DMS53 treated with DMSO at 0.1 percent for 48 hours (cell line): Measurements from ENCODE around the gene DMXL1.

Experiments used
- DNase-seq: peaks from one replicate; lab custom pipeline; 2025; ENCODE audit not compliant: unreplicated experiment; lab: John Stamatoyannopoulos, UW

Gene DMXL1

DNA sequence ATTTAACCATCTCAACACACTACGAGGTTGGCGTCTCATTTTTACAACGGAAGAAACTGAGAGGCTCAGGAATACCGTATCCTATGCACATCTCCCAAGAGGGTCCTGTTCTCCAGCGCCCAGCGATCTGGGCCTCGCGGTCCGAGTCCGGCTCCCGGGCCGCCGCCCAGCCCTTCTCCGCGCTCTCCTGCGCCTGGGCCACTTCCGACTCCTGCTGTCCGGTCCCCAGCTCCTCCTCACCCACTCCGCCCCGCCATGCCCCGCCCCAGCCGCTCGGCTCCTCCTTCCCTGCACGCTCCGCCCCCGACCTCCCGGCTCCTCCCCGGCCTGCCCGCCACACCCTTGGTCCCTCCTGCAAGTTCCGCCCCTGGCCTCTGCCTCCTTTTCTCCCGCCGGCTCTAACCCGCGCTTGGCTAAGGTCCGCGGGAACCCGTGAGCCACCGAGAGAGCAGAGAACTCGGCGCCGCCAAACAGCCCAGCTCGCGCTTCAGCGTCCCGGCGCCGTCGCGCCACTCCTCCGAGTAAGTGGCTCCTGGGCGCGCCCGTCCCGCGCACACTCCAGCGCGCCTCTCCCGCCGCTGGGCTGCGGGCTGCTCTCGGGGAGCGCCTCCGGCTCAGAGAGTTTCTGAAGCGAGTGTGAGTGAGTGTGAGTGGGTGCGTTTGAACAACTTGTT, 197.6 kb downstream of the DMXL1 start:
- peak; percentile 81 for DNase-seq

DNA sequence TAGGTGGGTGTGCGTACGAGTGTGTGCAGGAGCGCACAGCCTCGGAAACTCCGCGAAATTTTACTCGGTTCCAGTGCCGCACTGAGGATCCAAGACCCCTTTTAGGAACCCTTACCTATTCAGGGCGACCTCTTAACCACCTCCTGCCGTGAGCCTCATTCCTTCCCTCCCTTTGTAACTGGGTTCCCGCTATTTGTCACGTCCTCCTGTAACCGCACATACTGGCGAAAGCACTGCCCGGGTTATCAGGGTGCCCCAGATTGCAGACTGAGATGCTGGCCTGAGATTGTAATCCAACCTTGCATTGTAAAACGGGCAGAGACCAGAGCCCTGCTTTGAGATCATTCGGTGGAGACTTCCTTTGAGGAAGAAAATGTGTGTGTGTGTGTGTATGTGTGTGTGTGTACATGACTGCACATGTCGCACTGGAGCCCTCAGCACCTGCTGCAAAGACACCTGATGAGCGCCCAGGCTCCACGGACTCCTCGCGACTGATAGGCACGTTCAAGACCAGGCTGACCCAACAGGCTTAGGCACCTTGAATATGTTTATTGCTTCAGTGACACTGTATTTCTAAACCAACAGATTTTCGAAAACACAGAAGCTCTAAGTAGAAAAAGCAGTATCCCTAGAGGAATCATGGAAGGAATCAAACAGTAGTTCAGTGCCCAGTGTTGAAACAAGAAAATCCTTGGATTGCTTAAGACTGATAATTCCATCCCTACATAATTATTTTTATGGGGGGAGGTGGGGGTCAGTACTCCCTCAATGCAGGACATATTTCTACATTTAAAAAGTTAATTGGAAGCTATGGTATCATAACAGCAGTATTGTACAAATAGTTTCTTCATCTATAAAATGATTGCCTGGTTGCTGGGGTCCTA, 198.4 kb downstream of the DMXL1 start:
- peak; percentile 49 for DNase-seq

DNA sequence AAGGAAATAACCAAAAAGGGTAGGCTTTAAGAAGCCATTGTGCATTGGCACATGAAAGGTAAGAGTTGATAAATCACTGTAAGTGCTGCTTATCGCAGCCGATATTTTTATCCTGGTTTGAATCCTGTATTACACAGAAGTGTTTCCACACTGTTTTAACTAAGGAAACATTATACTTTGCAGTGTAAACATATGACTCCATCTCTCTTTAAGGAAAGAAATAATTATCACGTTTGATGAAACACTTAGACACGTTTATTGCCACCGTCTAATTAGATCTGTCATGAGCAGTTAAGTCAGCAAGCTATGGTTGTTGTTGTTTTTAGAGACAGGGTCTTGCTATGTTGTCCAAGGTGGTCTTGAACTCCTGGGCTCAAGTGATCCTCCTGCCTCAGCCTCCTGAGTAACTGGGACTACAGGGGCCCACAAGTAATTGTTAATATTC, 199.3 kb downstream of the DMXL1 start:
- DNase-seq: no peak

DNA sequence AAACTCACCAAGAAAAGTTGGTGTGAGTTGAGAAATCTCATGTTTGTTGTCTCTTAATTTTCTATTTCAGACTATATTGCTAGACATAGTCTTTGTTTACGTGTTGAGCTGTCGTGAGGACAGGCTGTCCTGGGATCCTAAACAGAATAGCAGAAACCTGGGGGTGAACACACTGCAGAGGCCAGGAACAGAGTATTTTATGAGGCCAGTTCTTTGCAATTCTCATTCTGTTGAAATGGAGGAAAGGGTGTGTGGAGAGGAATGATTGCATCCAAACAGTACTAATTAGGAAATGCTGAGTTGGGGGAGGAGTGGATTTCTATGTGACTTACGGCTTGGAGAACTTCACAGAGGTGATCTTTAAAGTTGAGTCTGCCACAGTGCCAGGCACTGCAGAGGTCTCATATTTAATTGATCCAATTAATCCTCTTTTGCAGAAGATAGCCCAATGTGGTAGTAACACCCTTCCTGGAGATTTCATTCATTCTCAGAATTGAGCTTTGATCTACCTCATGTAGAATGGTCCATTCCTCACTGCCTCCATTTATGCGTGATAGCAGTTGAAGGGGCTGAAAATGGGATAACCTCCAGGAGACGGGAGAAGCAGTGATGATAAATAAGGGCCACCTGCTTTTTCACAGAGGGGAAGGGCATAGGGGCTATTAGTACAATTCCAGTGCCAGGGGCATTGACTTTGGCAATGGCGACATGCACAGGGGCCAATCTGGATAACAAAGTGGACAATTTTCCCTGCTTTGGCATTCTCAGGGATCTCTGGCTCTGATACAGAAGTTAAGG, 200.3 kb downstream of the DMXL1 start:
- no peak for DNase-seq

GRCh38 chr5:119271758-119272730, 201.2 kb downstream of the DMXL1 start:
- DNase-seq: no peak

DNA sequence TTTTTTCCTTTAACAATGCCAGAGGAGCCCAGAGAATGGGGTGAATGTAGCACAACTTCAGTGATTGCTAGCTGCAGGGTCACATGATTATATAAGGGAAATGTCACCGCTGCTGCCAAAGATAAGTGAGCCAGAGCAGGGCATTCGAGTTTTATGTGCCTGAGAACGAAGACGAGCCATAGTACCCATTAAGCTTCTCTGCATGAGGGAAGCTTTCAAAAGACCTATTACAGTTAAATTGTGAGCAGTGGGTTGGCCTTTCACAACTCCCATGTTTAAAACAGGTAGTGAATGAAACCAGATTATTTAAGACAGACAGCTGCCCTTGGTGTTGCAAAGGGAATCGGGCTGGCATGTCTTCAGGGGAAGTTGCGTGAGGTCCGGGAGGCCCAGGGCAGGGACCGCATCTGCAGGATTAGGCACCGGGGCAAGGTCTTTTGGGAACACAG, 202.5 kb downstream of the DMXL1 start:
- DNase-seq: no peak

GRCh38 chr5:119274030-119274766, 203.3 kb downstream of the DMXL1 start:
- DNase-seq: peak; percentile 51

DNA sequence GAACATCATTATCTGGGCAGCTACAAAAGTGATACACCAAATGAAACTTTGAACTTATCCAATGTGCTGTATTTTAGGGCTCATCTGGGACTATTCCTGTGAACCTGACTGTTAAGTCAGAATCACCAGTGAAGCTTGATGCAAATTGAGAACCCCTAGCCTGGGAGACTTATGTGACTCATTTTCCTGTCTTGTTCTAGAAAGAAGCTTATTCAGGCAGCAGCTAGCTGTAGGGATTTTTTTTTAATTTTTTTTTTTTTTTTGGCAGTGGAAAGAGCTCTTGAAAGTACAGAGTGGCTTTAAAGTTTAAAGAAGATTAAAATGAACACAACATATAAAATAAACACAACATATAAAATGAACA, 203.9 kb downstream of the DMXL1 start:
- no peak for DNase-seq

DNA sequence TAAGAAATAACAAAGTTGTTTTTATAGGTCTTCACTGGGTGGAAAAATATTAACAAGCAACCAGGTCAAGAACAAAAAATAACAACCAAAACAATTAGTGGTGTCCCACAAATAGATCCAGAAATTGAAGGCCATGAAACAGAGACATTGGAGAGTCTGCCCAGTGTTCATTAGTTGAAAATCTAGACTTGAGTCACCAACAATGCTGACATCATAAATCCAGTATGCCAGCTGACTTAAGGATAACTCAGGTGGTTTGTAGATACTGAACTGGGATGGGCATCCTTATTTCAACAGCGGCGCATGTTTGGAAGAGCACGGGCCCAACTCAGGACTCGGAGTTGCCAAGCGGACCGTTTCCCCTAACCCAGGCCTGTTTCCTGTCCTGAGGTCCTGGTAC, 204.3 kb downstream of the DMXL1 start:
- DNase-seq: no peak

DNA sequence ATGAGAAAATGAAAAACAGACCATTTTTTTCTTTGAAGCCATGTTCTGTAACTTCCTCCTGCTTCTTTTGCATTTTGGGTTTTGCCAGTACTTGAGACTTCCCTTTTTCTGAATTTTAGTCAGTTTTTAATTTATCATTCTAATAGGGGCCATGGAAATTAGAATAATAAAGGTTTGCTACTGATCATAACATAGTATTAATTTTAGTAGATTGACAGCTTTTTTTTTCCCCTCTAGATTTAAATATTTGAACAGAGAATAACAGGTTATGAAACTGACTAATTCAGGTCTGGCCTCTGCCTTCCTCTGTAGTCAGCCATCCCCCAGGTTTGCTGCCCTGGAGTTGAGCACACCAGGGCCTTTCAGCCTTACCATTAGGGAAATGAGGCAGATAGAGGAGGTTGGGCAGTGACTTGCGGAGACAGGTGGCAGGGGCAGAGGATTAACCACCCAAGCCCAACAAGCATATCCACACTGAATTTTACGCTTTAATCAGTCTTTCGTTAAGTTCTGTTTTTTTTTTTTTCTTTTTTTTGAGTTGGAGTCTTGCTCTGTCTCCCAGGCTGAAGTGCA, 204.8 kb downstream of the DMXL1 start:
- DNase-seq: no peak

GRCh38 chr5:119276978-119277377, 206.1 kb downstream of the DMXL1 start:
- DNase-seq: no peak

DNA sequence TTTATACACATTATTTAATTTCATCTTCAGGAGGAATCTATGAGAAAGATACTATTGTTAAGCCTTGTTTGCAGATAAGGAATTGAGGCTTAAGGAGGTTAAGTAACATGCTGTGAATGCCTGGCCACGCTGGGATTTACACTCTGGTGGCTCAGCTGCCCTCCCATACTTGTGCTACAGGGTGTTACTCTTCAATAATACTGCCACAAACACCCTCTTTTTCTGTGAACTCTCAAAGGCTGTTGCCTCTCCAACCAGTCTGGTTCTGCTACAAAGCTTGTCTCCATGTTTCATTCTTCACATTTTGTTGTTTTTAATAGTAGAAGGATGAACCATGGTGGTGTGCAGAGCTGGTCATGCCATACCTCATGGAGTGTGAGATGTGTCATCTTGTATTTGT, 208.2 kb downstream of the DMXL1 start:
- DNase-seq: no peak

- DNase-seq: no peak
These were observed 209.5 kb downstream of the DMXL1 start for GRCh38 chr5:119280380-119280779.

GRCh38 chr5:119282628-119283027, 211.7 kb downstream of the DMXL1 start:
- no peak for DNase-seq

DNA sequence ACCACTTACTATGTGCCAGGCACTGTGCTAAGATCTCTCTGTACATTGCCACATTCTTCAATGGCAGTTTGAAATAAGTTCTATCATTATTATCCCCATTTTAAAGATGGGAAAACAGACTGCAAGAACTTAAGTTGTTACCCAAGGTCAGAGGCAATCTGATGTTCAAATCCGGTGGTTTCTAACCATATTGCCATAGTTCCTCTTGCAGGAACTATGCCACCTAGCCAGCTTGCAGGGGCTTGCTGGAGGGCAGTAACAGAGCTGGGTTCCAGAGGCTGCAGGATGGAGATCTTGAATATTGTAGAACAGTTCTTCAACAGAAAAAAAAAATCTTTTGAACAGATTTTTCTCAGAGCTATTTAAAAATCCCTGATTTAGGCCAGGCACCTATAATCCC, 213.1 kb downstream of the DMXL1 start:
- DNase-seq: no peak

DNA sequence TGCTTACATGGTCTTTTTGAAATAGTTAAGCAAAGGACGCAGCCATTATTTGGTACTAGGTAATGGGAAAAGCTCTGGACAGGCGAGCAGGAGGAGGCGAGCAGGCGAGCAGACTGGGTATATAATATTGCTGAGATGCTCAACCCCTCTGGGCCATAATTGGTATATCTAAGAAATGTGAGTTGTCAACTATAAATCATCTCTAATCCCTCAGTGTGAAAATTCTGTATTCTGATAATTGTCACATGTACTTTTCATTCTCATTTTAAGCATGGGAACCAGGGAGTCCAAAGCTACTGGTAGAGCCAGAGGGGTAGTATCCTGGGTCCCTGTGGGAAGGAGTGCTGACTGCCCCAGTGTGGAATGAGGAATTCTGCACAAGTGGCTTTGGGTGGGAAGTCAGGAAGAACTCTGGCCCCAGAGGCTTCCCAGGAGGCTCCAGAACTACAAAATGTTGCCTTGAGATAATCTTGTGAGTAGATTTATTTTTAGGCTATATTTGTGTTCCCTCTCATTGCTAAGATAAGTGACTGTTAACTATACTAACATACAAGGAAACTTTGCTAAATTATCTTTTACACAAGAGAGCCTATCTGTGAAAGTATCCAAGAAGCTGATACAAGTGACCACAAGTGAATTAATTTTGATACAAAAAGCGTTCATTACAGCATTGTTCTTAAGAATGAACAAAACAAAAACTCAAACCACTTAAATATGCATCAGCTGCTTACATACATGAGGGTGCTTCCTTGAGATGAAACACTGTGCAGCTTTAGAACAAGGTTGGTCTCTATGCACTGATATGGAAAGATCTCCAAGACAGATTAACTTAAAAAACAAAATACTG, 214.4 kb downstream of the DMXL1 start:
- no peak for DNase-seq

DNA sequence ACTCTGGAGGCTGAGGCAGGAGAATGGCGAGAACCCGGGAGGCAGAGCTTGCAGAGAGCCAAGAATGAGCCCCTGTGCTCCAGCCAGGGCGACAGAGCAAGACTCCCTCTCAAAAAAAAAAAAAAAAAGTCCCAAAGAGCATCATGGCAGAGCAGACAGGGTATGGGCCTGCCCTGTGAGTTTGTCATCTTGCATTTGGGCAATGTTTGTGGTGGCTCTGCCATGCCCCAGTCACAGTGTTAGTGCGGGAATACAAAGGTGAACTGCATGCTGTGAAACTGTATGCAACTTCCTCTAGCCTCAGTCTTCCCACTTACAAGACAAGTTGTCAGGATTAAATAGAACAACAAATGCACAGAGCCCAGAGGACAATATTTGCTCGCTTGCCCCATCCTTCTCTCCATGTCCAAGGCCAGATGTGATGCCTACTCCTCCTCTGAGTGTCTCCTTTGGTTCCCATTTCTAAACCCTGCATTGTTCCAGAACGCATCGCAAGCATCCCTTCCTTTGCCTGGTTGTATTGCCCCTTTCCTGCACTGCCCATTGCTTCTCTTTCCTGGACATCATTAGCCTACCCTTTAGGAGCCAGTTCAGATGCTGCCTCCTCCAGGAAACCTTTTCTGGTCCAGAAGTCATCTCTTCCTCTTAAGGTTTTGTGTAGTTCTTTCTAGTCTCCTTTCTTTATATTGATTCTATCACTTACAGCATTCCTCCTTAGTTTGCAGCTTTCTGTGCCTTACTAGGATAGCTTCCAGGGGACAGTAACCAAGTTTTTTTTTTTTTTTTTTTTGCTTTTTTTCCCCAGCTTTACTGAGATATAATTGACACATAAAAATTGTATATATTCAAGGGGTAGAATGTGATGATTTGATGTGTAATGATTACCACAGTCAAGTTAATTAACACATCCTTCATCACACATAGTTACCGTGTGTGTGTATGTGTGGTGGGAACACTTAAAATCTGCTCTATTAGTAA, 215.9 kb downstream of the DMXL1 start:
- DNase-seq: no peak
